SKM-1 treated with dmso at 0.1 percent for 144 hours (cell line): ENCODE data around the gene TMEM140.
A peak's percentile ranks its signal among the peaks of the same experiment; 100 is the strongest.

ENCODE experiments used
- DNase-seq: peaks from one replicate; lab custom pipeline; 2025; ENCODE audit not compliant: unreplicated experiment; lab: John Stamatoyannopoulos, UW

TMEM140 gene

DNA sequence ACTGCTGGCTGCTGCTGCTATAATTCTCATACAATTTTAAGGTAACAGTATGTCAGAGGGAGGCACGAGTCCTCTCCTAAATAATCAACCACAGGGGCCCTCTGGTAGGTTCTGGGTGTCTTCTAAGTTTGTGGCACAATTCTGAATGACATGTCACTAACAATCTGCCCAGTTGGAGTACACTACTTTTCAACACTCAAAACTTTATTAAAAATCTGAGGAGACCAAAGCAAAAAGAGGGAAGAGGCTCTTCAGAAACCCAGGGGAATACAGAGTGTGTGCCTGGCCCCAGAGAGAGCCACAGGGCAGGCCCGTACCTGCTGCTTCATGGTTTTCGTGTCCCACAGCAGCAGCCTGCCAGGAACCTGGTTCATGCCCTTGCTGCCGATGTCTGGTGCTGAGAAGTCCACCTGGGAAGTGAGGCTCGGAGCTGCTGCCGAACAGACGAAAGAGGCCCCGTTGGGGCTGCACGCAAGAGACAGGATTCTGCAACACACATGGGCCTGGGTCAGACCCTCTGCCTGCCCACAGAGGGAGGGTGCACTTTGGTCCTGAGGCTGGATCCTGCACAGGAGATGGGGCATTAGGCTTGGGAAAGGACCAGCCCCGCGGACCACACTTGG lies 45.2 kb downstream of the TMEM140 start:
- no peak for DNase-seq

DNA sequence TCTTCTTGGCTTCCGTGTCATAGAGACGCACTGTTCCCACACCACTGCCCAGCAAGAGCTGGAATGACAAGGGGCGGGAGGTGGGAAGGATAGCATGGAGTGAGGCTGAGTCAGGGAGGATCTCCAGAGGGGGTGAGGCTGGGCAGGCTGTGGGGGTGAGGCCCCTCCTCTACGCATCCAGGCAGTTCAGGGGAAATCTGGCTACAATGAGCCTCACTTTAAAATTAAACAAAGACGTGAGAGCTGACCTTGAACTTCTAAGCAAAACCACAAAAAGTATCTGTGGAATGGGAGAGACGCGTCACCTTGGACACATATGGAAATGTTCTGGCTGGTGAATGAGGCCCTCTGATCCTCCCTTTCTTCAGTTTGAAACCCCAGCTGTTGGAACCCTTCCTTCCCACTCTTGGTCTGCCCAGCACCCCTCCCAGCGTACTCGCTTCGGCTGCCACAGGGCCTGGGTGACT lies 45.8 kb downstream of the TMEM140 start:
- DNase-seq = no peak

DNA sequence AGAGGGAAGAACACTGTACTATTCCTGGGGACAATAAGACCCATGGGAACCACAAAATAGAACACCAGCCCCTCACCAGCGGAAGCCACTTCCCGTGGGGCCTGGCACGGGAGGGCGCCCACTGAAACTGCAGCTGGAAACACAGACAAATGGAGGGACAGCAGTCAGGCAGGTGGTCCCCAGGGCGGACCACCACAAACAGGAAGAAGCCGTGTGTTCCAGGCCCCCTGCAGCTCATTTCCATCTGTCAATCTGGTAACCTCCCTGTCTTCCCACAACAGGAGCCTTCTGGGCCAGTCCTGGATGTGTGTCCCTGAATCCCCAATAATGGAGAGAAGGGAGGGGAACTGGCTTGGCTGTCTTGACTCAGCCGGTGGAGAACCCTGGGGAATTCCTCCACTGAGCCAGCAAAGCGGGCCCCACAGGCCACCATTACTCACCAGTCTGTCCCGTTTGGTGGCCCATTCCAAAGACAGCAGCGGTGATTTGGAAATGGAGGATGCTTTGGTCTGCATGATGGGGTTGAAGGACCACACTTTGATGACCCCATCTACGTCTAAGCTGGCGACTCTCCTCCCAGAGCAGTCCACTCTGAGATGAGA lies 46.7 kb downstream of the TMEM140 start:
- DNase-seq = no peak

DNA sequence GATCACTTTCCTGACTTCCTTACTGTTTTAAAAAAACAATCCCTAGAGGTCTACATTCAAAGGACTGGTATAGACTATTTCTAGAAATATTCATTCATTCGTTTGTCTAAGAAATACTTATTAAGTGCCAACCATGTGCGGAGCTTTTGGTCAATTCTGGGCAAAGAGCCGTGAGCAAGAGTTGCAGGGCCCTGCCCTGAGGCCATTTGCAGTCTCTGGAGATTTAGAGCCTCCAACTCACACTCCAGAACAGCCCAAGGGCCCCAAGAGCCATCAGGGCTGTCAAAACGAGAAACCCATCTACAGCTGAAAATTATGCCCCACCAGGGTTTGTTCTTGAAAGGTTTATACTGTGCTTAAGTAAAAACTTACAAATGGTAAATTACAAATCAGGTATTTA lies 47.3 kb downstream of the TMEM140 start:
- DNase-seq = no peak

DNA sequence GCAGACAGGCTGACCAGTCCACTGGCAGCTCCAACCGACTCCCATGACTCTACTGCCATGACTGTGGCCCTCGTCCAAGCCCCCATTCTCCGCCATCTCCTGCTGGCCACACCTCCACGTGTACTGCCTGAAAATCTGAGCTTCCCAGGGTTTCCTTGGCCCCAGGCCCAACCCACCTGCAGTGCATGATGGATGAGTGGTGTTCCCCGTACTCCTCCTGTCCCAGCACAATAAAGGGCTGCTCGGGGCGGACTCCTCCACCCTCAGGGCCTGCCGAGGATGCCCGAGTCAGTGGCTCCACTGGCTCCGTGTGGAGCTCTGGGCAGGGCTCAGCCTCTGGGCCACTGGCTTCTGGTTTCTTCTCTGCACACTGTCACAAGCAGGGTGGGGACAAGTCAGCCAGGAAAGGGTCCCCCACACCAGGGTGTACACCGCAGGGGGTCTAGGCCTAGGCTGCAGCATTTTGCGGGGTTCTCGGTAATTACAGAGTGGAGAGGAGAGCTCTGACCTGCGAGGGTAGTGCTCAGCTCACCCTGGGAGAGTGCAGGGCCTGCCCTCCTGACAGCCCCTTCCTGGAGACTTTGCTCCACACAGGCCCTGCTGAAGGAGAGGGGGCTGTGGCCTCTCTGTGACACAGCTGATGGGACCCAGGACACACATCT lies 48.2 kb downstream of the TMEM140 start:
- no peak for DNase-seq

DNA sequence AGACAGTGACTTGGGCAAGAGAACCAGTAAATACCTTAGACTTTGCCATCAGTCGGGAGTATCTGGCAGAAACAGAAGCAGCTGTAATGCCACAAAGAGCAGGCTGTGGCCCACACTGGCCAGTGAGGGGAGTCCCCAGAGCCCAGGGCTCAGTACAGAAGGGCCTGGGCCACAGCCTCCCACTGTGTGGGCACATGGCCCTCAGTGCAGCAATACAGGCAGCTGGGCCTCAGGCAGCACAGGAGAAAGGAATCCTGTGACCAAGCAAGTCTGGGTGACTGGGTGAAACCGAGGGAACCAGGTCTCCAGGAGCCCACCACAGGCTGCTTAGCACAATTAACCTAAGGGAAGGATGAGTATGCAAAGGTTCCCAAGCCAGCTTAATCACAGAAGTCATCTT lies 49.5 kb downstream of the TMEM140 start:
- DNase-seq = no peak

DNA sequence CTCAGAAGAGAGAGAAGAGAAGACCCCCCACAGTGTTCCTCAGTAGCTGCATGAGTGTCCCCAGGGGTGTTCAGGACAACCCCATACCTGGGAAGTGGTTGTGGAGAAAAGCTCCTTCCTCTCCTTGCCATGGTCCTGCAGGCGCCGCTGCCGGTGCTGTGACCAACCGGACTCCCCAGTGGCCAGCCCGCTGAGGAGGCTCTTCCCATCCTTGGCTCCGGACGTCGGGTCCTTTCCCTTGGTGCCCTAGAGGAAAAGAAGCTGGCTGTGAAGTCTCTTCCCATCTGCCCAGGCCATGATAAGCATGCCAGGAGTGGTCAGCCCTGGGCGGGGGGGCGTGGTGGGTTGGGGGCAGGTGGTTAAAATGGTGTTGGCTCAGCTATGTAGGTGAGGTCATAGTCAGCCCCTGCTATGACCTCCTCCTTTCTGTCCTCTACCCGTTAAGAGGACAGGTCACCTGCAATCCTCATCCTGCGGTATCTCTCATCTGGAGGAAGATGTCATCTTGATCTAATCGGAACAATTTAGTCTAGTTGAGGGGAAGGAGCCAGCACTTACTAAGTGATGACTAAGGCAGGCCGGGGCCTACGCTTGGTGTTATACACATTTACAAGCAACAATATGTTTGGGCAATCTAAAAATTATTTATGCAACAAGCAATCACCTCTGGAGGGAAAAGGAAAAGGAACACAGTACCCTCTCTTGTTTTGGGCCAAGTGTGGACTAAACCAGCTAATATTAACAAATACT lies 50.2 kb downstream of the TMEM140 start:
- DNase-seq = no peak

DNA sequence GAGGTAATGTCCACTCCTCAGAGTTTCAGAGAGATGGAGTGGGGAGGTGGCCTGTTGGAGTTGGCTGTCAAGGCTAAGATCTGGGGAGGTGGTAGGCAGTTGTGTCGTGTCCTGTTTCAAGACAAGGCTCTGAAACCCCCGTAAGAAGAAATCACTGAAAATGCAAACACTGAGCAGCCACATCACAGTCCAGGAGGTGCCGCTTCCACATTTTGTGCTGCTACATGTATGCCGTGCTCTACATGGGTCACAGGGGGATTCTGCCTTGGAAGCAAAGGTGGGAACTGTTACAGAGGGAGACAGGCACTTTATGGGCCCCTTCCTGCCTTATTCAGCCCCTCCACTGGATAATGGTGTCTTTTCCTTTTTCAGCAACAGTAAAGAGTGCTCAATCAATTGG lies 51.6 kb downstream of the TMEM140 start:
- DNase-seq = no peak

DNA sequence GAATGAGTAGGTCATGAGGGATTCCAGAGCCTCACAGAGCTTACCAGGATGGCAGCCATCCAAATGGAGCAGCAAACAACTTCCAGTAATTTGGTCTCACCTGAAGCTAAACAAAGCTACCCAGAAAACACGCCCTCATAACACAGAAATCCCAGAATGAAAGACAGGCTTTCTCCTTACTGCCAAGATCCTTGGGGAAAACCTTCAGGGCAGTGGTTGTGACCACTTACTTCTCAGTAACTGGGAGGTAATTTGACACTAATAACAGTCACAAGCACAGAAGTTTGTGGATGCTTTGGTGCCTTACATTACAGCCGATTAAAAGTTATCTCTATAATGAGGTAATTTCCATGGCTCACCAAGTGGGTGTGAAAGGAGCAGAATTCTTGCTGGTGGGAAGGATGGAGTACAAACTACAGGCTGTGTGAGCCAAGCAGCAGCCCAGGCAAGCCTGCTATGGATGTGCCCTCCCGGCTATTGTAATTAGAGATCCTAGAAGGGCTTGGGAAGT lies 53.0 kb downstream of the TMEM140 start:
- no peak for DNase-seq

DNA sequence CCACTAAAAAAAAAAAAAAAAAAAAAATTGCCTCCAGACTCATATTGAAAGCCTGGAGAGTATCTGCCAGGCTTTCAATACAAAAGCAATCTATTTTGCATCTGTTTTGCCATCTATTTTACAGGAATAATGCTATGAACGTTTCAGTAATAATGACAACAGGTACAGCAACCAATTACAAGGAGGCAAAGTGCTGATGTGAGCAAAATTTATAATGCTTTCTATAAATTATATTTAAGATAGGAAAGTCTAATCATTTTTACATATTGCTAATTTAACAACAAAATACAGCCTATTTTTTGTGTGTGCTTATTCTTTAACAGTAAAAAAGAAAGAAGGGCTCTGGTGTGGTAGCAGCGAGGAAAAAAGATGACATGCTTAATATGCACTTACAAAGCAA lies 53.5 kb downstream of the TMEM140 start:
- no peak for DNase-seq

DNA sequence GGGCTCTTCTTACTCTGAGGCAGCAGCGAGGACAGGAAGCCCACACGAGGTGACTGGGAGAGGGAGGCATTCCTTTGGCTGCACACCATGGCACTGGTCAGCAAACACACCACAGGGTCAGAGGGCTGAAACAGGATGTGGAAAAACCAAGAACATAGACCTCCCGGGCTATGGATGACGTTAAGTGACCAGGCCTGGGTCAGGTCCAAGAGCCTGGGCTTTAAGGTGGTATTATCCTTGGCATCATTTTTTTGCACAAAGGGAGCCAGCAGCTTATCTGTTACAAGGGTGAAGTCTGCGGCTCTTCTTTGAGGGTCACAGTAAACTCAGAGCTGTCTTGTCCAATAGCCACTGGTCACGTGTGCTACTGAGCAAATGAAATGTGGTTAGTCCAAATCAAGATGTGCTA lies 56.5 kb downstream of the TMEM140 start:
- DNase-seq = no peak

DNA sequence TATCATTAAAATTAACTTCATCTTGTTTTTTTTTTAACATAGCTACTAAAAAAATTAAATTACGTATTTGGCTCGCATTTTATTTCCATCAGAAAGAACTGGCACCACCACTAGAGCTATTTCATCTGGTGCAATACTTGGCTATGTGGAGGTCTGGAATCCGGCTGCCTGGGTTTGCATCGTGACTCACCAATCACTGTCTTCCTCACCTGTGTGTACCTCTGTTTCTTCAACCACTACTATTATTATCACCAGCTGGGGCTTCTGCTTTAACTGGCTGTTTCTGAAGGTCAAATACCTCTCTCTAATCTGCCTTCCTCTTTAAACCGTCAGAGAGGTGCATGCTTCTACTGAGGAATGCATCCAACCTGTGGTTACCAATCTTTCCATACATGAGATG lies 57.0 kb downstream of the TMEM140 start:
- DNase-seq = no peak

DNA sequence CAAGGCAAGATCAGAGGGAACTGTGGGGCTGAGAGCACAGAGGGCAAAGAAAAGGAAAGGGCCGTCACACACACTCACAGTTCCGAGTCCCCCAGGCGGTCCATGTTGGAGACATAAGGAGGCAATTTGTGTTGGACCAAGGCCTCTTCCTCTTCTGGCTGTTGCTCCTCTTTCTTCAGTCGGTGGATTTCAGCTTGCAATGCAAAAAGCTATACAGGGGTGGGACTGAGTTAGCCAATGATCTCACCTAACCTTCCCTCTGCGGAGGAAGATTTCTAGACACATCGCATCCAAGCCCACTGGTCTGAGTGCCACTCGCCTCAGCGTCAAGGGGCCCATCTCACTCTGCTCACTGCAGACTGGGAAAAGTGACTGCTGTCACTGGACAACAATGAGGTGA lies 58.0 kb downstream of the TMEM140 start:
- no peak for DNase-seq

DNA sequence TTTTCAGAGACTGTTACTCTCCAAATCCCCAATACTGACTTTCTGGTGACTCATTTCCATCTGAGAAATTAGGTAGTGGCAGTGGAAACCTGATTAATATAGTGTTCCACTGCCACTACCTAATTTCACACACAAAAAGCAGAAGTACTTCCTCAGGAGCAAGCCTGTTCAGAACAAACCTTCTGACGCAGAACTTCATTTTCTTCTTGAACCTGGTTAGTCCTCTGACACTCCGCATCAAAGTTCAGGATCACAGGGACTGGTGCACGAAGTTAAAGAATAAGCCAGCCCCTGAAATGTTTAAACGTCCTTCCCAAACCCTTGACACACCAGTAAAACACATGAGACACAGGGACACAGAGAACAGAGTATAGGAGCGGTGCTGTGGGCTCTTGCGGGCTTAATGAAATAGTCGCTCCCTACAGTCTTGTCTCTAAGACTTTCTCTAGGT lies 59.1 kb downstream of the TMEM140 start:
- no peak for DNase-seq

DNA sequence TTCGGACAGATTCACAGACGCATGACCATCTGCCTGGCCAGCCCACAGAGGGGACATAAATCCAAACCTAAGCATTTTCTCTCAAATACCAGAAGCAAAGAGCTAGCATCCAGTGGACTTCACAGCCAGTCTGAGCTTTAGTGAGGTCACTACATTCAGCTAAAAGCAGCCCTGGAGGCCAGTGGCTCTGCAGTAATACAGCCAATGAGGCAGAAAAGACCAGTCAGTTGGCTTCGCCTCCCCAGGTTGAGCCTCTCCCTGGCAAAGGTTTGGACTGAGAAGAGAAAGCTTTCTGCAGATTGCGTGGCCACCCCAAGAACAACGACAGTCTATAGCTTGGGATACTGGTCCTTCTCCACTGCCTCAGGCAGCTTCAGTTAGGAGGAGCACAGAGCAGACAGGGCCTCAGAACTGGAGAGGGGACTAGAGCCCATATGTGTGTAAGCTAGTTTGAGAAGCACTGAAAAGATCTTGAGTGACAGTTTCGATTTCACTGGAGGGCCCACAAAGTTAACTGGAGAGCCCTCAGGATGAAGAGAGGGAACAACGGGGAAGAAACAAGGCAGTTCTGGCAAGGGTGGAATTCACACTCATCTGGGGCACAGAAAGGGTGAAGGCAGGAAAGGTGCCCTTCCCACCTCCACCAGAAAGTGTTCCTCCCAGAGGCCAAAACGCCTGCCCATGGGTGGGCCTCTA lies 59.7 kb downstream of the TMEM140 start:
- no peak for DNase-seq

DNA sequence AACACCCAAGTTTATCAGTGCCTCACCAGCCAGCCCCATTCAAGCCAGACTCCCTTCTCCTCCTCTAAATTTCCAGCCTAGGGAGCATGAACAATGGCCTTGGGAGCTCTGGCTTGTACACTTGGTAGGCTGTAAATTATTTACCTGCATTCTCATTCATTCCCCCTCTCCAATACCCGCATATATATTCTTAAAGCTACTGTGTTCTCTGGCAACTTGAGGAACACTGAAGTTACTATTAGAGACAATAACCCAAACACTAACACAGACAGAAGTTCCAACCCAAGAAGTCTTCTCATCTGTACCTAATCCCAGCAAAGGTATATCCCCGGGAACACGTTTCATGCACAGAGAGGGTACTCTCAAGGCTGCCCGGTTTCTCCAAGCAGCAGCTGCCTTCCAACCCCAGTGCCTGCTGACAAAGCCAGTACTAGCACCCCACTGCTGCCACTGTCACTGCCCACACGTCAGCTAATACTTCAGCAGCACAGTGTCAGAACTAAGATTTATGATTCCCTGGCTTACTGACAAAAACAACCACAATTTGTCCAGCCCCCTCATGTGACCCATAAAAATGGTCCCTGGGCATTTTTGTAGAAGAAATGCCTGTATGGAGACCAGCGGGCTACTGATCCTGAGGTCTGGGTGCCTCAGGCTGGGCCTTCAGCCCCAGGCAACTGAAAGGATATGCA lies 60.4 kb downstream of the TMEM140 start:
- DNase-seq = no peak

DNA sequence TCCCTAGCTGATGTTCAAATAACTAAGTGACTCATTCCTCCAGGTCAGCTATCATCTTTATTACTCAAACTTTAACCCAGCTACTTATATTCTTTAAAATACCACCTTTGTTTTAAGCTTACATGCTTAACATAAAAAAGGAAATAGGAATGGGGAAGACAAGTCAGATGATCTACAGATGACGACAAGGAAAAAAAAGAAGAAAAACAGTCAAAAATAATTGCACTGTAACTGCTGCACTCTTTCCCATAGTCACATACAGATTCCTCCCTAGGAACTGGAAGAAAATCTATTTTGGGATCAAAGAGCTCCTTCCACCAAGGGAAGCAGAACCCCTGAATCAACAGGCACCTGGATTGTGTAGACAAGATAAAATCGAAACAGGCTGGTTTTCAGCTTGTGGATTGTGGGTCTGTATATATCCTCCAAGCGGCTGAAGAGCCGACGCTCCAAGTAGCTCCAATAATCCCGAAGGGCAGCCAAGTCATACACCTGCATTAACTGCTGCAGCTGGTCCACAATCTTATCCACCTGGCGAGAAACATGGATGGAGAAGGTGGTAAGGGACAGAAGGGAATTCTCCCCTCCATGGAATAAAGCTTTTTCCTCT lies 61.5 kb downstream of the TMEM140 start:
- DNase-seq = no peak

DNA sequence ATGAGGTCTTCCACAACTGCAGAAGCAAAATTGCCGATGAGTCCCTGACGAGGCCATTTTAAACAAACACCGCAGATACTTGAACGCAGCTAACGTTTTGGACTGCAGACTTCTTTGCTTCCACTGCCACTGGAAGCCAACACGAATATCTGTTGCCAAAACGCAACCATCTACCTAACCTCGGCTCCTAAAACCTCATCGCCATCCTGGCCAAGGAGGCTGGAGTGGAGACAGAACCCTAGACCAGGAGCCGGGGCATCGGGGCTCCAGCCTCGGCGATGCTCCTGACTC lies 63.0 kb downstream of the TMEM140 start:
- no peak for DNase-seq

DNA sequence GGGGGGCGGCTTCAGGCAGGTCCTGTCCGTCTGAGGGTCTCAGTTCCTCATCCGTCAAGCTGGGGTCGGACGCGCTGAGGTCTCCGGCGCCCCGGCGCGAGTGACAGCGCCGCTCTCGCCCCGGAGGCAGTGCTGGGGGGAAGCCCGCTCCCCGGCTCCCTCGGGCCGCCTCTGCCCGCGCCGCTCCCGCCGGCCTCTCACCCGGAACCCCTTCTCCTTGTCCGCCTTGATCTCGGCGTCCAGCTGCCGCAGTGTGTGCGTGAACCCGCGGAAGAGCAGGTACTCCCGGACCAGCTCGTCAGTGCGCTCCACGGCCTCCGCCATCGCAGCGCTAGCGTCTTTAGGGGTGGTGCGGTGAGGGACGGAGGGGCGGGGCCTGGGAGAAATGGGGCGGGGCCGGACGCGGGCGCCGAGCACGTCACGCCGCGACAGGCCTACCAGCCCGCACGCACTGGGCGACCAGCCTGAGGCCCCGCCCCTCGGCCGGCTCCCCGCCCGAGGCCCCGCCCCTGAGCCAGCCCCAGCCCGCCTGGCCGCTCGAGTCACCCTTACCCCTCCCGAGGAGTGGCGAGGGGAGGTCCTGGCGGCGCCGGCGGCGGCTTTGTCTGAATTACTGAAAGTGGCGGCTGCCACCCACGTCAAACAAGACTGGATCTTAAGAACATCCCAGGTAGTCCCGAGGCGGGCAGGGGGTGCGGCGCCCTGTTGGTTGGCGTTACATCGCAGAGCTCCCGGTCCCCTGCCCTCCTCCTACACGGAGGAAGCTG lies 63.5 kb downstream of the TMEM140 start, which contains the start of gene WDR91:
Gene WDR91, minus strand, starts transcription at position 348 of the 767 bp plus-strand sequence. Its CDS starts 24 bp downstream, at position 324.
- peak; percentile 89 for DNase-seq
